GM21786 (cell line): ENCODE results near the gene ZNF469.
"Not testable (repeated sequence)": the region's sequence is repeated elsewhere in the genome, so short reads cannot be mapped to it uniquely, and the experiment has no call there.

Source experiments
- ATAC-seq: cut with Tn5 transposase; IDR thresholded peaks from one replicate; pipeline ENCODE4 v1.9.1; 2021; ENCODE audit not compliant: unreplicated experiment

The ZNF469 gene

DNA sequence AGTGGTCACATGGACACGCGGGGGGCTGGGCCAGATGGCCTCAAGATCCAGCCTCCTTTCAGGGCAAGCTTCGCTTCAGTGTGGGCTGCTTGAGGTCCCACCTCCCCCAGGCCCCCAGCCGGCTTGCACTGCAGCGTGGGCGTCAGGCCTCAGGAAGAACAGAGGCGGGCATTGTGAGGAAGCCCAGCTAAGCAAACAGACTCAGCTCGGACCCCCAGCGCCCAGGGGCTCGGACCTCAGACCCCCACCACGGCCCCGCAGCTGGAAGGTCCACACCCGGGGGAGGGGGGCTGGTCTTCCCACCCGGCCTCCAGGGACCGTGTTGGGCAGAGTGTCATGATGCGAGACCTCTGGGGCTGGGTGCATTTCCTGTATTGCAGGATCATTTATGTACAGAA, 24.7 kb upstream of the ZNF469 start:
- no peak for ATAC-seq

DNA sequence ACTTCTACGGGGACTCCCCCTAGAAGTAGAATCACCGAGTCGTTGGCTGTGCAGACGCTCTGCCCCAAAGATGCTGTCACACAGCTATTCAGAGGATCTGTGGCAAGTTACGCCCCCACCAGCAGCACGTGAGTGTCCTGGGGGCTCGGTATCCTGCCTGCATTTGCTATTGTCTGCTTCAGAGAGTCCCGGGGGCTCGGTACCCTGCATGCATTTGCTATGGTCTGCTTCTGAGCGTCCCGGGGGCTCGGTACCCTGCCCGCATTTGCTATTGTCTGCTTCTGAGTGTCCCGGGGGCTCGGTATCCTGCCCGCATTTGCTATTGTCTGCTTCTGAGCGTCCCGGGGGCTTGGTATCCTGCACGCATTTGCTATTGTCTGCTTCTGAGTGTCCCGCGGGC, 23.8 kb upstream of the ZNF469 start:
- ATAC-seq = no peak

DNA sequence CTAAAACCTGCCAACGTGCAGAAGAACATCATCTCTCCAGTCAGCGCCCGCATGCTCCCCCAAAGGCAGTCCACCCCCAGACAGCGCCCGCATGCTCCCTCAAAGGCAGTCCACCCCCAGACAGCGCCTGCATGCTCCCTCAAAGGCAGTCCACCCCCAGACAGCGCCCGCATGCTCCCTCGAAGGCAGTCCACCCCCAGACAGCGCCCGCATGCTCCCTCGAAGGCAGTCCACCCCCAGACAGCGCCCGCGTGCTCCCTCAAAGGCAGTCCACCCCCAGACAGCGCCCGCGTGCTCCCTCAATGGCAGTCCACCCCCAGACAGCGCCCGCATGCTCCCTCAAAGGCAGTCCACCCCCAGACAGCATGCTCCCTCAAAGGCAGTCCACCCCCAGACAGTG, 22.4 kb upstream of the ZNF469 start:
- not testable (repeated sequence) for ATAC-seq

DNA sequence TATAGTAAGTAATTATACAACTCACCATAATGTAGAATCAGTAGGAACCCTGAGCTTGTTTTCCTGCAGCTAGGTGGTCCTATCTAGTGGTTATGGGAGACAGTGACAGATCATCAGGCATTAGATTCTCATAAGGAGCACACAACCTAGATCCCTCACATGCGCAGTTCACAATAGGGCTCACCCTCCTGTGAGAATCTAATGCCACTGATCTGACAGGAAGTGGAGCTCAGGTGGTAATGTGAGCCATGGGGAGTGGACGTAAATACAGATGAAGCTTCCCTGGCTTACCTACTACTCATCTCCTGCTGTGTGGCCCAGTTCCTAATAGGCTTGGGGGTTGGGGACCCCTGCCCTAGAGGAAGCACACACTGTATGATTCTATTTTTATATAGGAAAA, 21.8 kb upstream of the ZNF469 start:
- no peak for ATAC-seq

DNA sequence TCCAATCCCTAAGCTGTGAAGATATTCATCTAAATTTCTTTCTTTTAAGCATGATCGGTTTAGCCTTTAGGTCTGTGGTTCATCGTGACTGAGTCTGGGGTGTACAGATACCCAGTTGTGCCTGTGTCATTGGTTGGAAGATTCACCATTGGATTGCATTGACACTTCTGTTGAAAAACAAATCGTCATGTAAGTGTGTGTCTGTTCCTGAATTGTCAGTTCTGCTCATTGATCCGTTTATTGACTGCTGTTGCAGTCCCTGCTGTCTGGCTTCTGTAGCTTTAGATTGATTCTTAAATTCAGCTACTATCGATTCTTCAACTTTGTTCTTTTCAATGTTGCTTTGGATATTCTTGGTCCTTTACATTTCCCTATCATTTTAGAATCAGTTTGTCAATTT, 21.0 kb upstream of the ZNF469 start:
- ATAC-seq = no peak

DNA sequence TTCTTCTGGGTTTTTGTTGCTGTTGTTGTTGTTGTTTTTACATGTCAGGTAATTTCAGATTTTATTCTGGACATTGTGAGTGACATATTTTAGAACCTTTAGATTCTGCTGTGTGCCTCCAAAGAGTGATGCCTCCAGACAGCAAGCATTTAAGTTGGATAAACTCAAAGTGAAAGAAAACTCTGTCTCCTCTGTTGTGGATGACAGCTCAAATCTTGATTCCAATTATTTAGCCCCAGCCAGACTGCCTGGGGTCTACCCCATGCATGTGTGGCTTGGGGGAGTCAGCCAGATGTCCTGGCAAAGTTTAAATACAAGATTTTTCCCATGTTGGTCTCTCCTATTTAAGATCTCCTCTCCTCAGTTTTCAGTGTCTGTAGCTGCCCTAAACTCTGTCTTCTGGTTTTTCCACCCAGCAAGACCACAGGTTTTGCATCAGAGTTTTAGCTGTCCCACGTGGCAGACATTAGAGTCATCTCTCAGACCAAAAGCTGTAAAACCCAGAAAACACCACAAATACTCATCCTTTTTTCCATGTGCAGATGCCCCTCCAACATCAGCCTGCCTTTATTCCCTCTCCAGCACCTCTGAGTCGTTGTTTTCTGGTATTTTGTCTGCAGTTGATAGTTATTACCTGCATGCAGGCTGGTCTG, 19.4 kb upstream of the ZNF469 start:
- no peak for ATAC-seq

DNA sequence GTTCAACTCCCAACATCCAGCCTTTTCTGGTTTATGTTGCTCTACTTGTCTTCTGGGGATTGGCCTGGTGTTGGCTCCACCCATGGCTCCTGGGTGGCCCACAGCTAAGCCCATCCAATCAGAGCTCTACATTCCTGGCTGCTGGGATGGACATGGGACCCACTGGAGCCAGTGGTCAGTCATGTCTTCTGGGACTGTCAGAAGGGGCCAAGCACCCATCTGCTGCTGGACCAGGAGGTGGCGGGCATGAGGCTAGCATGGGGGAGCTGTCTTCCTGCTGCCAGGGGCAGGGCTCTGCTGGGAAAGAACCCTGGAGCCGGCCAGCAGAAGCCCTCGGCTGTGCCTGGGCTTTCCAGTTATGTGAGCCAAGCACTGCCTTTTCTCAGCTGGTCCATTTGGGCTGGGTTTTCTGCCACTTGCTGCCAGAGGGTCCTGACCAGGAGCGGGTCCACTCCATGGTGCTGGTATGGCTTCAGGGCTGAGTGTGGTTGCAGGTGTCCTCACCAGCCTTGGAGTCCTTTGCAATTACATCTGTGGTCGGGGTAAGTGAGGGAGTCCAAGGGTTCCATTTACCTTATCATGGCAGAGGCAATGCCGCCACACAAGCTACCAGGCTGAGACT, 17.4 kb upstream of the ZNF469 start:
- ATAC-seq = no peak

DNA sequence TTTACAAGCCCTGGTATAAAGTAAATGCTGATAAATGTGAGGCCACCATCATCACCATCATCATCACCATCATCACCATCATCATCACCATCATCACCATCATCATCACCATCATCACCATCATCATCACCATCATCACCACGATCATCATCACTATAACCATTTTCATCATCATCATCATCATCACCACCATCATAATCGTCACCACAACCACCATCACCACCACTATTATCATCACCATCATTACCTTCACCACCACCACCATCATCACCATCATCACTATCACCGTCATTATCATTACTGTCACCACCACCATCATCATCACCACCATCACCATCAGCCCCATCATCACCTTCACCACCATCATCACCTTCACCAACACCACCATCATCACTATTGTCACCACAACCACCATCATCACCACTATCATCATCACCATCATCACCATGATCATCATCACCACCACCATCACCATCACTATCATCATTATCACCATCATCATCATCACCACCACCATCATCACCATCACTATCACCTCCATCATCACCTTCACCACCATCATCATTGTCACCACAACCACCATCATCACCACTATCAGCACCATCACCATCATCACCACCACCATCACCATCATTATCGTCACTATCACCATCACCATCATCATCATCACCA, 16.6 kb upstream of the ZNF469 start:
- ATAC-seq = no peak

DNA sequence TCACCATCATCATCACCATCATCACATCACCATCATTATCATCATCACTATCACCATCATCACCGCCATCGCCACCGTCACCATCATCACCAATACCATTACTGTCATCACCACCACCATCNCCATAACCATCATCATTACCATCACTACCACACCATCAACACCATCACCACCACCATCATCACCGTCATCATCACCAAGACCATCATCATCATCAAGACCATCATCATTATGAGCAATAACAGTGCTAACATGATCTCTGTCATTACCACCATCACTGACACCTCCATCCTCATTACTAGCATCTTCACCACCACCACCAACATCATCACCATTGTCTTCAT, 16.1 kb upstream of the ZNF469 start:
- ATAC-seq = no peak

DNA sequence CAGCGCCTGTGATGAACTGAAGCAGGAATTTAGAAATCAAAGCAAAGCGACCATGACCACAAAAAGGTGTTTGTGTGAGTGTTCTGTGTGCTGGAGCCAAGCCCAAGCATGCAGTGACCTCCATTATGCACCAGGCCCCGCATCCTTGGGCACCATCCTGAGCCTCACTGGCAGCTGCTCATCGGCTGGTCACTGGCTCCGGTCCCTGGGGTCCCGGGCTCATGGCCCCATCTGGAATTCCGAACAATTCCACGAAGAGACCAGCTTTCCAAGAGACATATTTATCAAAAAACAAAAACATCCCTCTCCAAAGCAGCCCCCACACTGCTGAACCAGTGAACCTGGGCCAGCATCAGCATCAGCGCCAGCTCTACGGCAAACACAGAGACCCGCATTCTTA, 15.2 kb upstream of the ZNF469 start:
- ATAC-seq = no peak

DNA sequence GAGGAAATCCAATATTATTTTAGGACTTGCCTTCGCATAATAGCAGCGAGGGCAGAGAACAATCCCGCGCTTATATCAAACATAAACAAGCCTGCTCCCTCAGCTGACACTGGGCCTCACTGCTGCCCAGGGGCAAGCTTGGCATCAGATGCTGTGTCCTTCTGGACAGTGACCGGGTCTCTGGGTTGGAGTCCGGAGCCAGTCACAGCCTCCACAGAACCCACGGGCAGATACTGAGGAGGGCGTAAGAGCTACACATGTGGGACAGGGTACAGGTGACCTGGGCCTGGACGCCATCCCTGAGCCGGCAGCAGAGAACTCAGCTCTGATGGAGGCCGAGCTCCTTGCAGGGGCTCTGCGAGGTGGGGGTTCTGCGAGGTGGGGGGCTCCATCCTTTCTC, 14.7 kb upstream of the ZNF469 start:
- ATAC-seq = no peak

DNA sequence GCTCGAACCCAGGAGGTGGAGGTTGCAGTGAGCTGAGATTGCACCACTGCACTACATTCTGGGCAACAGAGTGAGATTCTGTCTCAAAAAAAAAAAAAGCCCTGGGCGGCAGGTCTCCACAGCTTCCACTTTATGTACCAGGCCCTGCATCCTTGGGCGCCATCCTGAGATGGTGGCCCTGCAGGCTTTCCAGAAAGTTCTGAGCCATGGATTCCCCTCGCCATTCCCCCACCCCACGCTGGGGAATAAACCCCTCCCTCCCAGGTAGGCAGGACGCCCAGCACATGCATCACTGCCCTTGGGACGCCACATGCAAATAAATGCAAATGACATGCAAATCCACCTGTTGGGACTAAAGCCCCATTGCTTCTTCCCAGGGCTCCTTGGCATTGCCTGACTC, 13.8 kb upstream of the ZNF469 start:
- no peak for ATAC-seq

DNA sequence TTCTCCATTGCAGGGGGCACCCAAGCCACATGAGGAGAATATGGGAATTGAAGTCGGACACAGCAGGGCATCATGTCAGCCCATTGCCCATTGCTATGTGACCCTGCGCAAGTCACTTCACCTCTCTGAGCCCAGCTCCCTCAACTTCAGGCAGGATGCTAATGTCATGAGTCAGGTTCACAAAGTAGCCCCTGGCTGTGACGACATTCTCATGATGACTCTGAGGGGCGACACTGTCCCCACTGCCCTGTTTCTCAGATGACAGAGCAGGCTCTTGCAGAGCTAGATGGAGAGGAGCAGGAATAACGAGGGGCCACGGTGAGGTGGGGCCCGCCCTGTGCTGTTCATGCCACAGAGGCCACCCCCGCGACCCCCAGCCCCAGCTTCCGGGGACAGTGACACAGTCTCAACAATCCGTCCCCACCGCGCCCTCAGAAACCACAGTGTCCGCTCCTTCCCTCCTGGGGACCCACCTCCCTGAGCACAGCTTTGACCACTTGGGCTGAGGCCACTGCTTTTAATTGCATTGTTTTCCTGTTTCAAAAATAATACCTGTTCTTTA, 13.2 kb upstream of the ZNF469 start:
- no peak for ATAC-seq

DNA sequence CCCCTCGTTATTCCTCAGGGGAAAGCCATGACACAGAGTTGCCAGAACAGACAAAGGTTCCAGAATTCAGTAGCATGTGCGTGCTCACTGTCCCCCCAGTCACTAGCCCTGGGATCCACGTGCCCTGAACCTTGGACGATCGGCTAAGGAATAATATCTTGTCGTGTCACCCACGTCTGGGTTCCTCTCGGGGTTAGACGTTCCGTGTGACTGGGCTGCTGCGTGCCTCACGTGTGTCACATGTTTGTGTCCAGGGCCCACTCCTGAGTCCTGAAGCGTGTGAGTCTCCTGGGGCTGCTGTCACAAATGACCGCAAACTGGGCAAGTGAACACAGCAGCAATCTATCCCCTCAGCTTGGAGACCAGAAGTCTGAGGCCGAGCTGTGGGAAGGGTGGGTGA, 12.4 kb upstream of the ZNF469 start:
- no peak for ATAC-seq

DNA sequence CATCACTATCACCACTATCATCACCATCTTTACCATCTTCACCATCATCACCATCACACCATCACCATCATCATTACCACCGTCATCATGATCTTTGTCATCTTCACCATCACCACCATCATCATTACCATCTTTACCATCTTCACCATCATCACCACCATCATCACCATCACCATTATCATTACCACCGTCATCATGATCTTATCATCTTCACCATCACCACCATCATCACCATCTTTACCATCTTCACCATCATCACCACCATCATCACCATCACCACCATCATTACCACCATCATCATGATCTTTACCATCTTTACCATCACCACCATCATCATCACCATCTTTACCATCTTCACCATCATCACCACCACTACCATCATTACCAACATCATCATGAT, 10.2 kb upstream of the ZNF469 start:
- no peak for ATAC-seq

DNA sequence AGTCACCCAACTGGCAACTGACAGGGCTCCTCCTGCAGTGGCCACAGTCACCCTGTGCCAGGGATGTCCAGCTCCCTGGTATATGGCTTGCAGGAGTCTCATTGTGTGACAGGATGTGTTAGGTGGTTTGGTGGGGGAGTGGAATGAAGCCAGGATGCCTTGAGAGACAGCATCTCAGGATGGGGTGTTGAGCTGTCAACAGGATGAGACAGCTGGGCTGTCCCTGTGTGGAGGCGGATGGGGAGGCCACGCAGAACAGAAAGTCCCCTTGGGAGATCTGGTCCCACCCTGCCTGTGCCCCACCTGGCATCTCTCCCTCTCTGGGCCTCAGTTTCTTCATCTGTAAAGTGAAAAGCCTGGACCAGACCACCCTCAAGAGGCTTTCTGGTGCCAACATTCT, 9.5 kb upstream of the ZNF469 start:
- ATAC-seq = no peak

DNA sequence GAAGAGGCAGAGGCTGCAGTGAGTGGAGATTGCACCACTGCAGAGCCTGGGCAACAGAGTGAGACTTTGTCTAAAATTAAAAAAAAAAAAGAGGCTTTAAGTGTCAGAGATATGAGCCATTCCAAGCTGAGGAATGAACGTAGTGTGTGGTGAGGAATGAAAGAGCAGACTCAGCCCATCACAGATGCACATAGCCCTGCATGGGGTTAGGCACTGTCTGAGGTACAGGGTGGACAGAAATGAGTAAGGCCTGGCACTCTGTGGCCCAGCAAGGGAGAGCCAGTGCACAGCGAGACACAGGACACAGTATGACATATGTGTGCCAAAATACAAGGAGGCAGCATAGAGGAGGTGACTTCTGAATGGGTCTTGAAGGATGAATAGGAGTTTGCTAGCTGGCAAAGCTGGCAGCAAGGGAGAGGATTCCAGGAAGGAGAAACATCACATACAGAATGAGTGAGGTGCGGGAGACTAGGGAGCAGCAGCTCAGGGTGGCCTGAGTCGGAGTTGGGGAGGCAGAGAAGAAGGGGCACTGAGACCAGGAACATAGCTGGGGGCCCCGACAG, 8.7 kb upstream of the ZNF469 start:
- ATAC-seq = no peak

DNA sequence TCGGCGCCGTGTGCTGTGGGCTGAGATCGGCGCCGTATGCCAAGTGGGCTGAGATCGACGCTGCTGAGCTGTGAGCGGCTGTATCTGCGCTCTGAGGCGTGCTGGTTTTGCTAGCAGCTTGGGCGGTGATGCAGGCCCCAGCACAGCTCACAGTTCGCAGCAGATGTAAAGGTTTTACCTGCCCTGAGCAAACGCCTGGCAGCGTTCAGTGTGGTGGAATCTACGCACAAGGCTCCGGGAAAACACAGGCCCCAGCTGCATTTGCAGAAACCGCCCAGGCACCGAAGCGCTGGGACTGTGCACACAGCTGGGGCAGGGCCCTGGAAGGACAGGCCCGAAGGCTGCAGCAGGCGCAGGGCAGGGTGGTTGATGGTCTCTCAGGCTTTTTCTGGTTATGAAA, 8.0 kb upstream of the ZNF469 start:
- ATAC-seq = no peak

DNA sequence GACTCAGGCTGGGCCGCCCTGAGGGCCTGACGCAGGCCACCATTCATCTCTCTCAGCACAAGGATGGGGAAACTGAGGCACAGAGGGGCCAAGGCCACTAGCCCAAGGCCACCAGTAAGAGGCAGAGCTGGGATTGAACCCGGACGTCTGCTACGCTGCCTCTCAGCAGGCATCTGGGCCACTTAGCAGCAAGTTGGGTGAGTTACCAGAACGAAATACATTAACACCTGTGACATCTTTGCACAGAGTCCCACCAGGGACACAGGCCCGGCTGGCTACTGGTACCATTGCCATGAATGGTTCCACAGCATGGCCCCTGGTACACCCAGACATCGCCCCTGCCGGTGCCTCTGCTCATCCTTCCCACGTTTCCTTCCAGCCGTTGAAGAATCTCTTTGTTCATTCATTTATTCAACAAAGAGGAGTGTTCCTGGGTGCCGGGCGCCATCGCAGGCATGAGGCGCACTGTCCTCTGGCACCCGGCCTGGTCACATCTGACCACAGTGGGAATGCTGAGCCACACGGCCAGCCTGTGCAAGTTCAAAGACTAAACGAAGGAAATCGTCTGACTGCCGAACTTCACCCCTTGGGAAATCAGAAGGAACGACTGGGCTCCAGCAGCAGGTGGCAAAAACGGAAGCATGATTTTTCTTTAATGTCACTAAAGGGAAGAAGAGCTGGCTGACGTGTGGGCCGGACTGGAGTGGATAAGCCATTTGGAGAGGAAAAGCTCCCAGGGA, 7.4 kb upstream of the ZNF469 start:
- ATAC-seq = no peak

DNA sequence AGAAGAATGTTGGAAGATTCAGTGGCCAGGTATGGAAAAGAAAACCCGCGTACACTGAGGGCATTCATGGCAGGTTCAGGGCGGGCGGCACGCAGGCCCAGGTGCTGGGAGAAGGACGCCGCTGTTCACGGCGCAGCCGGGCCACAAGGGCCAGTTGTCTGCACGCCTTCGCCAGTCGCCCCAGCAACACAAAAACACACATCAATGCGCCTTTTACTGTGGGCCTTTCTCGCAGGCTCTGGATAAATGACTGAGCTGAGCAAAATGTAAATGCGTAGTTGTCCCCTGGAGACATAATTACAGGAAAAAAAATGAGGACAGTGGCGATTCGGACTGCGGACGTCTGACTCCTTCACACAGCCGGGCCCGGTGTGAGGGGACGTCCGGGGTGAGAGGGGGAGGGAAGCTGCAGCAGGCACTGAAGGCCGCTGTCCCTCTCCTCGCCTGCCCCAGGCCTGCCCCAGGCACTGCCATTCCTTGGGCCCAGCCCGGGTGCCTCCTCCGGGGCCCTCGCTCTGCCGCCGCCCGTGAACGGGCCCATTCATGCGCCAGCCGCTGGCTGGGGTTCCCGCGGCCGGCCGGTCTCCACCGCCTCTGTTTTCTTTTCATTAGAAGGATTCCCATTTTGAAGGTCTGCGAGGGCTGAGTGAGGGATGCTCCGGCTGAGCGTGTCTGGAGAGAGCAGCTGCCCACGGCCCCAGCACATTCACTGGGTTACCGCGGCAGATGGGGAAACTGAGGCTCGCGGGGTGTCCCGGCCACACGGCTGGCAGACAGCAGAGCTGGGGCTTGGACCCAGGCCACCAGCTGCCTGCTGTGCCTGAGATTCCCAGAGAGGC, 6.5 kb upstream of the ZNF469 start:
- no peak for ATAC-seq
